ENCODE results near the gene TTC6. TPM values are rescaled to one million over a fixed set of nuclear protein-coding genes. Genes with fewer than 3 reads are reported as not detected.

Gene TTC6
- total RNA-seq, 6 donors from 2014 or later = 5.2 to 63.9 (median 10.8) TPM

- Histone ChIP-seq H3K4me3 (no peak overlapping the region), H3K4me1 (peaks cover 2 to 9% (median 8%) of the 10 kb centered on the region in 4 donors), H3K27ac (no peak overlapping the region), H3K36me3 (no peaks in the 10 kb centered on the region), H3K27me3 (peaks cover 0 to 11% (median 5%) of the 10 kb centered on the region in 4 donors), H3K9me3 (no peaks in the 10 kb centered on the region)
- DNase-seq (no peak), ATAC-seq (ENCODE audit: low FRiP score in 2 of 2) (no peak)
- TF ChIP-seq POLR2AphosphoS5 (IDR thresholded peaks at IDR 0.05) = no peak
- TF ChIP-seq EP300 (IDR thresholded peaks at IDR 0.05) = no peak
- TF ChIP-seq POLR2A (IDR thresholded peaks at IDR 0.05) = no peak
- no peak for TF ChIP-seq CTCF (IDR thresholded peaks at IDR 0.05)
- WGBS, 2 donors = 46 to 51% methylated on average over 9 of the region's 9 CpGs
Observed at GRCh38 chr14:37579274-37579673, 16.2 kb upstream of the TTC6 start.

- Histone ChIP-seq H3K4me3 (no peak overlapping the region), H3K36me3 (no peaks in the 10 kb centered on the region), H3K9me3 (no peaks in the 10 kb centered on the region), H3K27ac (no peak overlapping the region), H3K4me1 (peaks cover 7 to 17% (median 14%) of the 10 kb centered on the region in 4 donors), H3K27me3 (peaks cover 0 to 19% (median 8%) of the 10 kb centered on the region in 4 donors)
- ATAC-seq (ENCODE audit: low FRiP score in 2 of 2) (no peak), DNase-seq (no peak)
- TF ChIP-seq POLR2A (IDR thresholded peaks at IDR 0.05) (no peak), EP300 (IDR thresholded peaks at IDR 0.05) (no peak), CTCF (IDR thresholded peaks at IDR 0.05) (no peak), POLR2AphosphoS5 (IDR thresholded peaks at IDR 0.05) (no peak)
- WGBS, 2 donors = 85 to 86% methylated on average over 2 of the region's 2 CpGs
Observed at GRCh38 chr14:37580146-37580545, 15.3 kb upstream of the TTC6 start.

- DNase-seq = peak; percentile 57 to 87
- H3K9me3 ChIP-seq = no peaks in the 10 kb centered on the region
- H3K36me3 ChIP-seq = no peaks in the 10 kb centered on the region
- 2 to 7% methylated on average over 31 to 46 of the region's 67 CpGs for WGBS, 2 donors
- H3K27me3 ChIP-seq = peaks cover 0 to 38% (median 12%) of the 10 kb centered on the region in 4 donors
- peak overlapping the region; percentile 82 to 92 (median 88) for H3K27ac ChIP-seq
- H3K4me3 ChIP-seq = peak overlapping the region in 3 of 4 donors; percentile 44 to 57 (median 56)
- H3K4me1 ChIP-seq = peaks cover 12 to 25% (median 19%) of the 10 kb centered on the region in 4 donors
- TF ChIP-seq POLR2A (IDR thresholded peaks at IDR 0.05) = peak in 1 of 4 donors; percentile 65
- TF ChIP-seq EP300 (IDR thresholded peaks at IDR 0.05) = no peak
- ATAC-seq (ENCODE audit: low FRiP score in 2 of 2) = peak; percentile 67 to 74
Observed at GRCh38 chr14:37583358-37584210, 11.8 kb upstream of the TTC6 start.

GRCh38 chr14:37584211-37585100, 11.0 kb upstream of the TTC6 start:
- Histone ChIP-seq H3K27ac (peak overlapping the region; percentile 82 to 92 (median 88)), H3K36me3 (no peaks in the 10 kb centered on the region), H3K27me3 (peaks cover 0 to 38% (median 12%) of the 10 kb centered on the region in 4 donors), H3K9me3 (no peaks in the 10 kb centered on the region), H3K4me3 (peak overlapping the region in 3 of 4 donors; percentile 44 to 57 (median 56)), H3K4me1 (peaks cover 12 to 27% (median 21%) of the 10 kb centered on the region in 4 donors)
- DNase-seq (peak in 1 of 2 donors; percentile 87), ATAC-seq (ENCODE audit: low FRiP score in 2 of 2) (peak in 1 of 2 donors; percentile 31)
- TF ChIP-seq POLR2A (IDR thresholded peaks at IDR 0.05) (peak in 1 of 4 donors; percentile 8), EP300 (IDR thresholded peaks at IDR 0.05) (no peak)
- 14 to 22% methylated on average over 40 to 51 of the region's 62 CpGs for WGBS, 2 donors

- H3K9me3 ChIP-seq = no peaks in the 10 kb centered on the region
- ATAC-seq (ENCODE audit: low FRiP score in 2 of 2) (no peak), DNase-seq (peak in 1 of 2 donors; percentile 58)
- 16 to 25% methylated on average over 19 to 23 of the region's 23 CpGs for WGBS, 2 donors
- H3K4me3 ChIP-seq = peak overlapping the region in 3 of 4 donors; percentile 44 to 57 (median 56)
- no peak for TF ChIP-seq POLR2AphosphoS5 (IDR thresholded peaks at IDR 0.05)
- no peak for TF ChIP-seq POLR2A (IDR thresholded peaks at IDR 0.05)
- TF ChIP-seq EP300 (IDR thresholded peaks at IDR 0.05) = no peak
- TF ChIP-seq CTCF (IDR thresholded peaks at IDR 0.05) = no peak
- no peaks in the 10 kb centered on the region for H3K36me3 ChIP-seq
- H3K27ac ChIP-seq = peak overlapping the region; percentile 82 to 92 (median 88)
- H3K4me1 ChIP-seq = peaks cover 12 to 27% (median 21%) of the 10 kb centered on the region in 4 donors
- H3K27me3 ChIP-seq = peaks cover 0 to 38% (median 12%) of the 10 kb centered on the region in 4 donors
Observed at GRCh38 chr14:37585101-37585511, 10.3 kb upstream of the TTC6 start.
